Activated CD4-positive, CD25-positive, alpha-beta regulatory T cell treated with anti-CD3 and anti-CD28 coated beads, Interleukin-2, amount 50 U/mL, for 24 hours (primary cell): ENCODE data around the gene ERMP1.
"Not testable (repeated sequence)": the region's sequence is repeated elsewhere in the genome, so short reads cannot be mapped to it uniquely, and the experiment has no call there.

ENCODE experiments used
- ATAC-seq, 2 donors: fragments of 150-1000 bp; cut with Tn5 transposase; one replicate each; pipeline ENCODE4 v1.10.0; 2021; ENCODE audit warnings: mild to moderate bottlenecking in 1 of 2, moderate library complexity in 1 of 2

Gene ERMP1

DNA sequence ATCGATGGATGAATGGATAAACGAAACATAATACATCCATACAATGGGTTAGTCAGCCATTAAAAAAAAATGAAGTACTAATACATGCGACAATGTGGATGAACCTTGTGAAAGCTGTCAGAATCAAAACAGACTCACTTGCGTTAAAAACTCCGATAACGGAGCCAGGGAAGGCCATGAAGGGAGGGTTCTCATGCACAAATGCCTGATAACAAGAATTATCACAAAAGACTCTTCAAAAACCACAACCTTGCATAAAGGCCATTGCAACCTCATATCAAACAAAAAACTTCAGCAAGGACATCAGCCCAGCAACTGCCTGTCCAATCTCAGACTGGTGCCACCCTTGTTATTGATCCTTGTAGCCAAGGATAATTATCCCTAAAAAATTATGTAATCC lies 13.7 kb downstream of the ERMP1 start:
- ATAC-seq, result no peak

DNA sequence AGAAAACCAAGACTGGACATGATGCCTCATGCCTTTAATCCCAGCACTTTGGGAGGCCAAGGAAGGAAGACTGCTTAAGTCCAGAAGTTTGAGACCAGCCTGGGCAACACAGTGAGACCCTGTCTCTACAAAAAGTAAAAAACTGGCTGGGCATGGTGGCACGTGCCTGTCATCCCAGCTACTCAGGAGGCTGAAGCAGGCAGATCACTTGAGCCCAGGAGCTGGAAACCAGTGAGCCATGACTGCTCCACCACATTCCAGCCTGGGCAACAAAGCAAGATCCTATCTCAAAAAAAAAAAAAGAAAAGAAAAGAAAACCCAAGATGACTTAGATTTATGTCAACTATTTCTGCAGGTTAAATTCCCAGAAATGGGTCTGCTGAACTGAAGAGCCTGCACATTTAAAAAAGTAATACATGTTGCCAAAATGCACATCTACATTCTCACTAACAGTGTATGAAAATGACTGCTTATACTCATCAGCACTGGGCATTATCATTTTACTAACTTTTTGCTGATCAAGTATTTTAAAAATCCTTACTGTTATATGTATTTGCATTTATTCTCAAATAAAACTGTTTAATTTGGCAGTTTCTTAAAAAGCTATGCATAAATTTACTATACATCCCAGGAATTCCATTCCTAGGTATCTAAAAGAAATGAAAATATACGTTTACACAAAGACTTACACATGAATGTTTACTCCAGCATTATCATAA lies 14.3 kb downstream of the ERMP1 start:
- ATAC-seq, result no peak

DNA sequence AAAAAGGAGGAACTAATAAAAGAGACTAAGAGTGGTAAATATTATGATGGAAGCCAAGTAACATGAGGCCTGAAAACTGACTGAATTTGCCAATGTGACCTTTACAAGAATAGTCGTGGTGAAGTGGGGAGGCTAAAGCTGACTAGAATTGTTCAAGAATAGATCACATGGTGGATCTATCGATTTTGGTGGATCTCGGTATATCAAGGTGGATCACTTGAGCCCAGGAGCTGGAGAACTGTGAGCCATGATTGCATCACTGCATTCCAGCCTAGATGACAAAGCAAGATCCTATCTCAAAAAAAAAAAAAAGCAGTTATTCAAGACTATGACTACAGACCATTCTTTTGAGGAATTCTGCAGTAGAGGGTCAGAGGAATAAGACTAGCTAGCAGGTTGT lies 15.1 kb downstream of the ERMP1 start:
- no peak for ATAC-seq

DNA sequence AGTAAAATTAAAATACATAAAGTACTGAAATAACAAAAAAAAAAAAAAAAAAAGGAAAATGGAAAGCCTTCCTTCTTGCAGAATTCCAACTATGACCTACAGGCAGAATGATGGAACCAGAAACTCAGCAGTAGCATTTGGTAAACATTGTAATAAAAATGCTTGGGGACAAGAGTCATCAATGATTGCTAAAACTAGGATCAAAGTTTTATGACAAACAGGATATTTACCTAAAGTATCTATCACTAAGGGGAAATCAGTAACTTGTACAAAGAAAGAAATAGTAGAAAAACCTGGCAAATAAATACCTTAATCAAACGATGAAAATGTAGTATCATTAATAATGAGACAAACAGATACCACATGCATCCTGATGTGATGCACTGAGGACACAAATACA lies 17.5 kb downstream of the ERMP1 start:
- no peak for ATAC-seq

DNA sequence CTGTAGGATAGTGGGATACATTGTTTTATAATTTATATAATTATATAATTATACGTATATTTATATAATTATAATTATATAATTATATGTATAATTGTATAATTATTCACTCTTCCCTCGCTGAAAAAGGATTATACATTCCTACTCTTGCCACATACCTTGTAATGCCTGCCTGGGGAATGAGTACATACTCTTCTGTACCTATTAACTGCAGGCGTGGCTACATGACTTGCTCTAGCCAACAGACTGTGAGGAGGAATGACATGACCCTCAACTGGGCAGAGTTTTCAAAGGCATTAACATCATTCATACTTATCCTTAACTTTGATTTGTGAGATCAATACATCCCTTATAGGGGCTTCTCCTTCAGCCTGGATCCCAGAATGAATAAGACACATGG lies 19.1 kb downstream of the ERMP1 start:
- no peak for ATAC-seq

DNA sequence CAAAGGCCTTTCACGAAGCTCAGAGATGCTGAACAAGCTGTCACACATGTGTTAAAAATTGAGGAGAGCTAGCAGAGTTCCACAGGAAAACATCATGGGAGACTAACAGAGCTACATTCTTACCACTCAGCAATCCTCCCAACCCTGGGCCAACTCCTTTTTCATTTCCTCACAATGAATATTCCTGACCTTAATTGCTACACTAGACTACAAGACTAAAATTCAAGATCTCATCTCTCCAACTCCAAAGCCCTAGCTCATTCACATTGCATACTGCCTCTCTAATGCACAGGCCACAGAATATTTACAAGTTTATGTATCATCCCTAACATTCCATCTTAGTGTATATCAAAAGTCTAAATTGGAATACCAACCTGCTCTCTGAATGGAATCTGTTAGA lies 21.2 kb downstream of the ERMP1 start:
- ATAC-seq, result no peak

DNA sequence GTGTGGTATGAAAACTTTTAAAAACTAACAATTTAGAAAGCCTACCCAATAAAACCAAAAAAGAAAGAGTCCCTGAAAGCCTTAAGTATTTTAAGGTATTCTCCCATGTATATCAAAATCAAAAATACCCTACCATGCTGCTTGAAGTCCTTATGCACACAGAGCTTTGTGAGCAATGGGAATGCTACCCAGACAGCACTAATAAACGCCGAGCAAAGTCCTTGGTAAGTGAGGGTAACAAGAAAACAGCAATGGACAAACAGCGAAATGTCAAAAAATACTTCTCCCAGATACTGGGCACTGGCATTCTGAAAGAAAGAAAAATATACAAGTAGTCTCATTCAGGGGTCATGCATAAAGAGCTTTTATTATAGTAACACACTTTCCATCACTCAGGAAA lies 27.4 kb downstream of the ERMP1 start:
- no peak for ATAC-seq

DNA sequence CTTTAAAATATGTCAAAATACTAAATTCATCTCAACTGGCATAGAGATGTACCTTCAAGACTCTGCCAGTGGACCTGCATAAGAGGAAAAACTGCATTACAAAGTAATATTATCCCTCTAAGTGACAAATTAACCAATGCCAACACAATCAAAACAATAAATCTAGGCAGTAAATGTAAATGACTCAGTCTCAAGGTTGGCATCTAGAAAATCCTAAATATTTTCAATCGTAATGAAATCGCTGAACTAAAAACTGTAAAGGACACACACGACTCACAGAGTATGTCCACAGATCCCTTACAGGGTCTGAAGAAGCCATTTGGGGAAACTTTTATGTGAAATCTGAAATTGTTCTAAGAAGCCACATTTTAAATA lies 31.2 kb downstream of the ERMP1 start:
- ATAC-seq, result no peak

DNA sequence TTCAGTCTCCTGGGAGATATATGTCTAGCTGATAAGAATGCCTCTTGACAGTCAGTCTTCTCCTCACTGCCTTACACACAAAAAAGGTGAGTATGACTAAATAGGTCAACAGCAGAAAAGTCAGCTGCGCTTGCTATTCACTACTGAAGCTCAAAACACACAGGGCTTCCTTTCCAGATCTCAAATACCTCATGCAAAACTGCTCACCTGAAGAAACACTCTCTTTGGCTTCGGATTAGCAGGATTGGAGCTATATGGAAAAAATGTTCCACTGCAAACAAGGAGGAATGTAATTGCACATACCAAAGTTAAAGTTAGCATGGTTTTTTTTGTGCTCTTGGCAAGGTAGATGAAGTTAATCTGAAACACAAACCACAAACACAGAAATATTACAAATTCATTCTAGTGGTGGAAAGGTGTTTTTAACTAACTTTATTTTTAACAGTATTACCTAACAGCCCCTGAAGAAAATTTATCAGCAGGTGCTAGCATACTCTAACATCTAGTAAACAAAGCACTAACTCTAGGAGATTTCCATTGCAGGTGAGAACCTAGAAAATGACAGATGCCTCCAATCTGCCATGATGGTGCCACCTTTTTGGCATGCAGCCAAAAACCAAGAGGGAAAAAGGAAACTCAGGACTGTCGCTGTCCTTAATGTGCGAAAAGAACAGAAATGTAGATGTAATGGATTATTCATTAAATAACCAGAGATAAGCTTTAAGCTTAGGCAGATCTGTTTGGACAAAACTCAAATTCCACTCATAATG lies 31.8 kb downstream of the ERMP1 start:
- peak in 1 of 2 donors; percentile 33 for ATAC-seq

DNA sequence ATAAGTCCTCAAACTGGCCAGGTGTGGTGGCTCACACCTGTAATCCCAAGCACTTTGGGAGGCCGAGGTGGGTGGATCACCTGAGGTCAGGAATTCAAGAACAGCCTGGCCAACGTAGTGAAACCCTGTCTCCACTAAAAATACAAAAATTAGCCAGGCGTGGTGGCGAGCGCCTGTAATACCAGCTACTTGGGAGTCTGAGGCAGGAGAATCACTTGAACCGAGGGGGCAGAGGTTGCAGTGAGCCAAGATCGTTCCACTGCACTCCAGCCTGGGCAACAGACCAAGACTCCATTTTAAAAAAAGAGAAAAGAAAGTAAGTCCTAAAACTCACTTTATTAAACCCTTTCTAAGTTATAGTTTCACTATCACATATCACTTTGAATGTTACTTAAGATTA lies 32.5 kb downstream of the ERMP1 start:
- peak in 1 of 2 donors; percentile 27 for ATAC-seq

DNA sequence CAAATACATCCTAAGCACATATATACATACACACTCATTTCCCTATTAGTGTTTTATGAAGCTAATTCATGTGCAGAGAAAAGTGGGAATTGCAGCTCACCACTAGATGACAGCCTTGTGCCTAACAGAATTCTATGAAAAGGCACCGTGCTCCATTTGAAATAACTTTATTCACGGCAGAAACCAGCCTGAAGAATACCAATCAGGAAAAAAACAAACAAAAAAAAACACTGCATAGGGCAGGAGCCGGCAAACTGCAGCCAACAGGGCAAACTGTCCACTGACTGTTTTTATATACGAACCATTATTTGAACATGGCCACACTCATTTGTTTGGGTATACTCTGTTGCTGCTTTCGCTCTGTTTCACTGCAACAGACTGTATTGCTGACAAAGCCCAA lies 33.6 kb downstream of the ERMP1 start:
- no peak for ATAC-seq

DNA sequence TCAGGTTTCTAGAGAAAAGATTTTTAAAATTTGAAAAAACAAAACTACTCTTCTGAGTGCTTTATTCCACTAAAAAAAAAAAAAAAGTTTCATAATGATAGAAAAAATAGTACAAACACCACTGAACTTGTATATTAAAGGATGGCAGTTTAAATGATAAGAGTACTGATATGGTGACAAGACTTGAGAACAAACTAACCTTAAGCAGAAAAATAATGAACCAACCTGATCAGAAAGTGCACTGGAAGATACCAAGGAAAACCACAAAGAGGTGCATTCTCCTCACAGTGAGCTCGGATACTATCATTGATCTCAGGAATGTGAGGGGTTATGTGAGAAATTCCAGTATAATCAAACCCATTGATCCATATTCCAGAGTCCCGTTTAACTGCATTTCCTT lies 34.3 kb downstream of the ERMP1 start:
- ATAC-seq, result no peak

DNA sequence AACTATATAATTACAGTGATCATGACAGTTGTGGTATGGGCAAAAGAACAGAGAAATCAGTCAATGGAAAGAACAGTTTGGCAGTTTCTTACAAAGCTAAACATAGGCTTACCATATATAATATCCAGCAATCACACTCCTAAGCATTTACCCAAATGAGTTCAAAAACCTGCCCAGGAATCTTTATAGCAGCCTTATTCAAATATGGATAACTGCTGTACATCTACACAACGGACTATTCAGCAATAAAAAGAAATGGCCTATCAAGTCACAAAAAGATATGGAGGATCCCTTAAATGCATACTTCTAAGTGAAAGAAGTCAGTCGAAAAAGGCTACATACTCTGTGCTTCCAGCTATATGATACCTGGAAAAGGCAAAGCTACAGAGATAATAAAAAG lies 36.6 kb downstream of the ERMP1 start:
- no peak for ATAC-seq

DNA sequence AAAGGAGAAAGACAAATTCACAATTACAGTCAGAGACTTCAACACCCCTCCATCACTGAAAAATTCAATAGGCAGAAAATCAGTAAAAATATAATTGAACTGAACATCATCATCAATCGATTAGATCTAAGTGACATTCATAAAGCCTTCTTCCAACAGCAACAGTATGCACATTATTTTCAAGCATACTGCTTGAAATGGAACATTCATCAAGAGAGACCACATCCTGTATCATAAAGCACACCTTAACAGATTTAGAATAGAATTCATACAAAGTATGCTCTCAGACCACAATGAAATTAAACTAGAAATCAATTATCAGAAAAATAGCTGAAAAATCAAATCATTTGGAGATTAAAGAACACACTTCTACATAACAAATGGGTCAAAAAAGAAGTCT lies 39.1 kb downstream of the ERMP1 start:
- no peak for ATAC-seq

DNA sequence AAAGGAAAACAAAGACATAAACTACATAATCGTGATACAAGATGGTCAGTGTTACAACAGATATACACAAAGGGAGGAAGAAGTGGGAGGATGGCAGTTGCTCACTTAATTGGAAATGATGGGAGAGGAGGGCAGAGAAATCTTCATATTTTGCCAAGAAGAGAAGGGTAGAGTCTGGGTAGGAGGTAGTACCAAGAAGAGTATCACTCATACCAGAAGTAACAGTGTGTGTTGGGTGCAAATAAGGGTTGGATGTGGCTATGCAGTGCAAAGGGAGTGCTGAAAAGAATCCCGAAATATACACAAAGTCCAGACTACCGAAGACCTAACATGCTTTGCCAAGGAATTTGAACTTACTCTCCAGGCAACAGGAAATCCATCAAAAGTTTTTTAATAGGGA lies 41.0 kb downstream of the ERMP1 start:
- no peak for ATAC-seq

DNA sequence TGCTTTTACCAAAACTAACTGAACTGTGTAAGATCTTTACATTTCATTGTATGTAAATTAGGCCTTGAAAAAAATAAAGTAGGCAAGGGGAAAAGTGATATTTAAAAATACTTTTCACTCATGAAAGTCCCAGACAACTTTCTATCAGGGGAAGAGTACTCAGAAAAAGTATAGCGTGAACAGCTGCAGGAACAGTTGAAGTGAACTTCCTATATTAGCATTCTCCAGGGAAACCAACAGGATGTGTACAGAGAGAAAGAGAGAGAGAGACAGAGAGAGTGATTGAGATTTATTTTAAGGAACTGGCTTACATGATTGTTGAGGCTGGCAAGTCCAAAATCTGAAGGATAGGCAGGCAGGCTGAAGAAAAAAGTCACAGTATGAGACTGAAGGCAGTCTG lies 42.0 kb downstream of the ERMP1 start:
- no peak for ATAC-seq

DNA sequence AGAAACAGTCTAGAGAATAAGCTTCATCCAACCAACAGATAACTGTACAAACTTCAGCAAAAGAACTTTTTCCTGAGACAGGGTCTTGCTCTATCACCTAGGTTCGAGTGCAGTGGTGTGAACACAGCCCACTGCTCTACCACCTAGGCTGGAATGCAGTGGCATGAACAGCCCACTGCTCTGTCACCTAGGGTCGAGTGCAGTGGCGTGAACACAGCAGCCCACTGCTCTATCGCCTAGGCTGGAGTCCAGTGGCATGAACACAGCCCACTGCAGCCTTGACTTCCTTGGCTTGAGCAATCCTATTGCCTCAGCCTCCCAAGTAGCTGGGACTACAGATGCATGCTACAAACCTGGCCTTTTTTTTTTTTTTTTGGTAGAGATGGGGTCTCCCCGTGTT lies 43.4 kb downstream of the ERMP1 start:
- ATAC-seq, result no peak

DNA sequence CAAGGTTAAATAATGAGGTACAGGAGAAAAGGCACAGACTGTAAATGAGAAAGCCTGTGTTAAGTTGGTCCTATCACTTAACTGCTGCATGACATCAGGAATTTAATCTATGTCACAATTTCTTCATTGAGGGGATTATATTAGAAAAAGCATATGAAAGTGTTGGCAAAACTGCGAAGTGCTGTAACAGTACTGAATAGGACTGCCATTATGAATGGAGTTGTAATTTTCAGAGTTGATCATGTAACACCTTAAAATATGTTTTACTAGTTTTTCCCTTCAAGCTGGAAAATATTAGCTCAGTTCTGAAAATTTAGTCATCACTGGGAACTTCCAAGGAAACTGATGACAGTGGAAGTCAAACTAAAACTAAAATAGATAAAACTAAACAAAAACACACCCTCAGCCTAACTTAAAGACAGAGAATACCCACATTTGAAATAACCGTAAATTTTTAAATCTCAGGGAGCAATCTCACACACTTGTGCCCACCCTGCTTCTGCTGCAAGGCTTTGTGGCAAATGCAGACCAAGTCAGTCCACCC lies 45.1 kb downstream of the ERMP1 start:
- no peak for ATAC-seq

DNA sequence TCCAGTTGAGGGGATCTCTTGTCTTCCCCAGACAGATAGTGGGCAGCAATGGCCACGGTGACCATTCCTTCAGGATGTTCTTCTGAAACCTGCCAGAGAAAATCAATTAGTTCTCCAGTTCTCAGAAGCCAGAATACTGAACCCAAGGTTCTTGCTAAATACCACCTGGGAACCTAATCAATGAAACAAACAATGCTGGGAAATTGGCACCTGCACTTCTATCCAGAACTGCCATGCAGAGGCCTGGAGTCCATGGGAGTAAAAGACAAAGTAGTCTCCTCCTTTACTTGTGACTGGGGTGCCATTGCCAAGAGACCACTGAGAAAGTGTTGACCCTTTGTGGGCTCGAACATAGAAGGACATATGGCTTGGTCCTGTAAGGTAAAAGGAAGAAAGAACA lies 45.7 kb downstream of the ERMP1 start:
- no peak for ATAC-seq

DNA sequence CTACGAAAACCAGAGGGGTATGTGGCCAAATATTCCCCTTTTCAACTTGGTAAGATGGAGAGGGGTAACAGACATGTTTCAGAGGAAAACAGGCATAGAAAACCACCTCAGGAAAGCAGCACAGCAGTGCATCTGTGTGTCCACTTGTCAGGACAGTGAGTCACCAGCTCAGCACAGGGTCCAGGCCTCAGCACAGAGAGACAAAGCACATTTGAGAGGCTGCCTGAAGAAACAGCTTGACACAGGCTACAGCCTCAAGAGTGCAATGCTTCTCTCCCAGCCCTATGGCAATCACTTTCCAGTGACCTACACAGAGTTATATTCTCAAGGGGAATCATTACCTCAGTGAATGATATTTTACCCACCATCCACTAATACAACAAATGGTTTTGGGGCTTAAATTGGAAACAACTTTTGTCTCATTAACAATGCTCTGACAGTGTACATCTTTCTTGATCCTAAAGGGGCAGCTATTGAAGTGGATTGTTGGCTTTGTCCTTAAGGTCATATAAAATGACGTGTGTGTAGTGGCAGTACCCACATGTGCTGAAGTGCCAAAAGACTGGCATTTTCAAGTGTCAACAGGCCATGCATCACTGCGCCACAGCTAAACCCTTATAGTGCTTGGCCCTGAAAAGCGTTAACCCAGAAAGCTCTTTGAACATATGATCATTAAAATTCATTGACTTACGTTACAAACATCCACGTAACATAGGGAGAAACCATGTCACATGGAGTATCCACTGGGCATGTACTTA lies 46.4 kb downstream of the ERMP1 start:
- ATAC-seq, result no peak

DNA sequence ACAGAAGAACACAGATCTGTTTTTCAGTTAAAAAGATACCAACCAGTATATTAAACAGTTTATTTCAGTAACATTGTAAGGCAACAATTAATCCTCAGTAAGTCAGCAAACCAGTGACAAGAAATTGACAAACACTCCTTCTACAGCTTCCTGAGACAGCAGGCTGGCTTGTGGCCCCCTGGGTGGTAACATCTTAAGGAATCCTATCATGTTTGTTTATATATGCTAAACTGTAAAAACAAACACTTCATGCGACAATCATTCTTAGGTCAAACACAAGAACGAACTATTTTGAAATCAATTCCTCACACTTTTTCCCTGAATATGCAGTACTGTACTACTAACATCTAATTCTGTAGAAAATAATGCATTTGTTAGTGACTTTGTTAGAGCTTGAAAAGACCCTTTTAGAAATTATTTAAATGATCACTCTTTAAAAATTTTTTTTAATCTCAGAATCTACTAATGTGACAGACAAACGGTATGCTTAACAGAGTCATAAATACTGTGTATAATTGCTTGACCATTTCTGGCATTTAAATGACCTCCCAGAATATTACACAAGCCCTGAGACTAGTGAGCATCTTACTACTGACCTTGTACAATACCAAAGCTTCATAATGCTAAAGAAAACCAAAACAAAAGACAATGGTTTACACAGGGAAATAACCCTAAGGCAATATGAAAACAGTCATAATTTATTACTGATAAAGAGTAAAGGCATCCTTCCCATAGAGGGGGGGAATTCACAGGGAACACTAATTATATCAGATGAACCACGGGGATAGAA lies 48.2 kb downstream of the ERMP1 start:
- no peak for ATAC-seq

DNA sequence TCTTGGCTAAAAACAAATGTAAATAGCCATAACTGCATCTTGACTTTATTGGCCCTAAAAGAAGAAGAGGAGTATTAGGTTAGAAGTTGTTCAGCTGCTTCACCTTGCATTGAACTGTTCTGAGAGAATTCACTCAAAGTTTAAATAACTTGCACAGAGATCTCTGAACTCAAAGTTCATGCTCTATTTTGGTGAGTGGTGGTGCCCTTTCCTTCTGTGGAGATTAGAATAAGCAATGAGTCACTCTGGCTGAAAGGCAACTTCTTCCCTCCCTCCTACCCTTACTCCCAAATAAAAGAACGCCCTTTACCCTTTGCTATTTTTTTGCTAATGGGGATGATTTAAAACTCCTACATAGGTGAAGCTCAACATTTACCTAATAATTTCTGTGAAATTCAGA lies 48.9 kb downstream of the ERMP1 start:
- ATAC-seq, result no peak

DNA sequence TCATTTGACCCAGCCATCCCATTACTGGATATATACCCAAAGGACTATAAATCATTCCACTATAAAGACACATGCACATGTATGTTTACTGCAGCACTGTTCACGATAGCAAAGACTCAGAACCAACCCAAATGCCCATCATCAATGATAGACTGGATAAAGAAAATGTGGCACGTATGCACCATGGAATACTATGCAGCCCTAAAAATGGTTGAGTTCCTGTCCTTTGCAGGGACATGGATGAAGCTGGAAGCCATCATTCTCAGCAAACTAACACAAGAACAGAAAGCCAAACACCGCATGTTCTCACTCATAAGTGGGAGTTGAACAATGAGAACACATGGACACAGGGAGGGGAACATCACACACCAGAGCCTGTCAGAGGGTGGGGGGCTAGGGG lies 49.5 kb downstream of the ERMP1 start:
- ATAC-seq, result not testable (repeated sequence)
